SHP77 (cell line): ENCODE results near the gene MTNR1B.
A peak's percentile ranks its signal among the peaks of the same experiment; 100 is the strongest.

Experiments used
- DNase-seq, 2 experiments: peaks; one replicate each; lab custom pipeline; 2025; lab: John Stamatoyannopoulos, UW

The MTNR1B gene

GRCh38 chr11:92978271-92979111 is 9.0 kb downstream of the MTNR1B start:
- DNase-seq: peak; percentile 53 to 85

GRCh38 chr11:92979176-92979575 is 9.7 kb downstream of the MTNR1B start:
- peak in 1 of 2 experiments; percentile 4 for DNase-seq

- no peak for DNase-seq
Observed at GRCh38 chr11:92980312-92980711, 10.9 kb downstream of the MTNR1B start.

DNA sequence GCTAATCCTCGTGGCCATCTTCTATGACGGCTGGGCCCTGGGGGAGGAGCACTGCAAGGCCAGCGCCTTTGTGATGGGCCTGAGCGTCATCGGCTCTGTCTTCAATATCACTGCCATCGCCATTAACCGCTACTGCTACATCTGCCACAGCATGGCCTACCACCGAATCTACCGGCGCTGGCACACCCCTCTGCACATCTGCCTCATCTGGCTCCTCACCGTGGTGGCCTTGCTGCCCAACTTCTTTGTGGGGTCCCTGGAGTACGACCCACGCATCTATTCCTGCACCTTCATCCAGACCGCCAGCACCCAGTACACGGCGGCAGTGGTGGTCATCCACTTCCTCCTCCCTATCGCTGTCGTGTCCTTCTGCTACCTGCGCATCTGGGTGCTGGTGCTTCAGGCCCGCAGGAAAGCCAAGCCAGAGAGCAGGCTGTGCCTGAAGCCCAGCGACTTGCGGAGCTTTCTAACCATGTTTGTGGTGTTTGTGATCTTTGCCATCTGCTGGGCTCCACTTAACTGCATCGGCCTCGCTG is 12.1 kb downstream of the MTNR1B start:
- no peak for DNase-seq

- DNase-seq: no peak
Observed at GRCh38 chr11:92986585-92986984, 17.1 kb downstream of the MTNR1B start.

DNA sequence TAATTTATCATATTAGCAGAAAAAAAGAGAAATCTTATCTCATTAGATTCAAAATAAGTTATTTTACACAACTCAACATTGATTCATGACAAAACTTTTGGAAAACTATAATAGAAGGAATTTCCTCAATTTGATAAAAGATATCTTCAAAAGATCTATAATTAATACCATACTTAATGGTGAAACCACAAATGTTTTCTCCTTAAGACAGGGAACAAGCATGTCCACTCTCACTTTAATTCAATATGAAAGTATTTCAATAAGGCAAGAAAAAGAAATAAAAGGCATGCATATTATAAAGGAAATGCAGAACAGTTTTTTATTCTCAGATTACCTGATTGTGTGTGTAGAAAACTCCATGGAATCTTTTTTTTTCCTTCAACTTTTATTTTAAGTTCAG is 23.6 kb downstream of the MTNR1B start:
- no peak for DNase-seq

- no peak for DNase-seq
Observed at GRCh38 chr11:93000511-93001476, 31.3 kb downstream of the MTNR1B start.

GRCh38 chr11:93001806-93002205 is 32.4 kb downstream of the MTNR1B start:
- no peak for DNase-seq

DNA sequence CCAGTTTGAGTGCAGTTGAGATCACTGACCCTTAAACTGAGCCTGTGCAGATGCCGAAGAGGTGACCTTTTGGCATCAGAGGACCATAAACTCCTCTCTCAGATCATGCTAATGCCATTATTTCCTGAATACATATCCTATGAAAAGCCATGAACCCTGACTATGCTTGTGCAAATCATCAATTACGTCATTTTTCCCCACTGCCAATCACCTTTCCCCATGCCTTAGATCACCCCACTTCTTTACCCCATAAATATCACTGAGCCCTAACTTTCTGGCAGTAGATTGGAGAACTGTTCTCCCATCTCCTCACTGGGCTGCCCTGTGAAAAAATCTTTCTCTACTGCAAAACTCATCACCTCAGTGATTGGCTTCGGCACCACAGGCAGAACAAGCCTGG is 32.9 kb downstream of the MTNR1B start:
- no peak for DNase-seq

DNA sequence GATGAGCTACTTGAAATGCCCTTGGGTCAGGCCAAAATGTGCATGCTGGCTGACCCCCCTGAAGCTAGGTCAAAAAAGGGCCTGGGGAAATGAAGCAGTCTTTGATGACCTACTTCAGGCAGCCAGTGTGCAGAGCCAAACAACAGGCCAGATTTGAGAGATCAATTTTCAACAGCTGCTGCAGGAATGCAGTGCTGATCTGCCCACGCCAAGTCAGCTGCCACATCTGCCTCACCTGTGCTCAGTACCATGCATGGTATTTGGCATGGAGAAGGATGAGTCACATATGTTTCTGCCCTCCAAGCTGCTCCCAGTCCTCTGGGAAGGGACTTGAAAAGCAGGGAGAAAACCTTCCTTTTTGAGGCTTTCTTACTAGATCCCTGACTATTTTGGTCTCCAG is 35.8 kb downstream of the MTNR1B start:
- peak; percentile 31 to 41 for DNase-seq

GRCh38 chr11:93013646-93014045 is 44.2 kb downstream of the MTNR1B start:
- DNase-seq: no peak

DNA sequence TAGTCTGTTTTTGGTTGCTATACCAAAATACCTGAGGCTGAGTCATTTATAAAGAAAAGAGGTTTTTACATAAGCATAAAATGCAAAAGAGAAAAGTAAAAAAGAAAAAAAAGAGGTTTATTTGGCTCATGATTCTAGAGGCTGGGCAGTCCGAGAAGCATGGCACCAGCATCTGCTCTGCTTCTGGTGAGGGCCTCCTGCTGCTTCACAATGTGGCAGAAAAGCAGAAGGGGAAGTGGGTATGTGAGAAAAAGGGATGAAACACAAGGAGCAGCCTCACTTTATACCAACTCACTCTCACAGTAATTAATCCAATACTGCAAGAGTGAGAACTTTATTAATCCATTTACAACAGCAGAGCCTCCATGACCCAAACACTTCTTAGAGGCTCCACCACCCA is 47.1 kb downstream of the MTNR1B start:
- DNase-seq: no peak

- no peak for DNase-seq
Observed at GRCh38 chr11:93017821-93018690, 48.6 kb downstream of the MTNR1B start.

DNA sequence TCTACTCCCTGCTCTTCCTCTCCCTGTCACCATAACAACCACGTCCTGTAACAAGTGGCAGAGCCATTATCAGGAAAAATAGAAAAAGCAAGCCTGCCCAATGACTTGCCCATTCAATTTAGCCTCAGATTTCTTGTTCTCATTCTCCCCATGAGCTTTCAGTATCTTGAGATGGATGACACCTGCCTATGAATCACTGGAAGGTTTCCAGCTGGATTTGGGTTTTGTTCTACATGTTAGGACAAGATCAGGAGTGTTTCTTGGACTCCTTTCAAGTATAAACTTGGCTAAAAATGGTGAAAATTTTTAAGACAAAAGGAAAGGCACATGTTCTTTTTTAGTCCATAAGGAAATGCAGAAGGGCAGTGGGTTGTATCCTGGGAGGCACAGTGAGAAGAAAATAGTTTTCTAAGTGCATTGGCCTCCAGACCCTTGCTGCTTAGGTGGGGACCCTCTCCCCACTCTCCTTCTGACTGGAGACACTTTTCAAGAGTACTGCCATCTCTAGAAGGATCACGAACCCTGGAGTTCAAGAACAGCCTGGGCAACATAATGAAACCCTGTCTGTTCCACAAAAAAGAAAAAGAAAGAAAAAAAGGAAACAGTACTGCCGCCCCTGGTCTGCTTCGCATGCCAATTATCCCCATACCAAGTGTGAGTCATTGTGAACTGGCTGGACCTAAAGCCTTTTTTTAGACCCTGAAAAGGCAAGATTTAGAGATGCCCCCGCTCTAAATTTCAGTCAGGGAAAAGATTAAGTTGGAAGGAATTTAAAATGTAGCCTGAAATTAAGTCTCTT is 51.0 kb downstream of the MTNR1B start:
- no peak for DNase-seq

- DNase-seq: no peak
Observed at GRCh38 chr11:93024369-93024768, 54.9 kb downstream of the MTNR1B start.

DNA sequence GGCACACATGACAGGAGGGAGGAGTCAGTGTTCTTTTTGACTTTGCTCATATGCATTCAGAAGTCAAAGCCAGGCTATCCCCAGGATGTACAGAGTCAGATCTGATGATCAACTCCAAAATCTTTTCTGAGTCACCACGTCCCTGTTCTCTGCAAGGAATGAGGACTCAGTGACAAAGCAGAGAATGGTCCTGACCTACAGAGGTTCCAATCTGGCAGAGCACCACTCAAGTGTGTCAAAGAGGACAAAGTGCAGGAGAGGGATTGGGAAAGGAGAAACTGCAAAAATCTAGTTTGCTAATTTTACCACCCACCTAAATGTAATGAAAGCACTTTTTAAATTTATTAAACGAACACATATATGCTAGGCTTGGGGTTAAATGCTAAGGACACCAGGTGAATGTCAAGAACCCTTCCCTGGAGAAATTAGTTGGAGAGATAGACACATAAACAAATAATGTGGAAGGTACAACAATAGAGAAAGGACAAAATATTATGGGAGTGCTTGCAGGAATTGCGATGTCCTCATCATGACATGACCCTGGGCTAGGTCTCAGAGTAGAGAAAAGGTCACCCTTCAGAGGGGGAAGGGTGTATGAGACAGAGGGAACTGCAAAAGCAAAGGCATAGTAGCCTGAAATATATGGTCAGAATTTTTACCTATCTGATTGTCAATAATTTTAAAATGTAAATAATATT is 56.3 kb downstream of the MTNR1B start:
- no peak for DNase-seq

DNA sequence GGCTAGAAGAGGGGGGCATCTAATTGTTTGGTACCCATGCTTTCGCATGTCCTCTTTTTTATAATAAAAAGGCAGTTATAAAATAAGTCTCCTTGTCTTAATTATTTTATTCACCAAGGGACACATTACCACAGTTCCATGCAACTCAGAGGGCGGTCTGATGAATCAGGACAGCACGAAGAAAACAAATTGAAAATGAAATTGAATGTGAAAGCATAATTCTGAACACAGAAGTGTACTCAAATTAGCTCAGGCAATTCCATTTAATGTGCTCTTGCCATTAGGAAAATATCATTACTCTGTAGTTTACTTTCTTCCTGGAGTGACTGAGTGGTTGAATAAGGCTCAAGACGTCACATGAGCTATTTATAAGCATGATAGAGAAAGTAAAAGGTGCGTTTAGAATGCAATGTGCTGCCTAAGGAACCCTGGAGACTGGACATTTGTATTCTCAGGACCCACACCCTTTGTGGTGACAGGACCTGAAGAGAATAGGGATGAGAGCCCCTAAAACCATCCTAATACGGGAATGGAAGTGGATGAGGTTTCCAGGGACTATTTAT is 59.6 kb downstream of the MTNR1B start:
- DNase-seq: no peak

- no peak for DNase-seq
Observed at GRCh38 chr11:93031386-93031785, 61.9 kb downstream of the MTNR1B start.
